D721Med (cell line): Measurements from ENCODE around the gene KLHL26.
"Not testable (repeated sequence)": the region's sequence is repeated elsewhere in the genome, so short reads cannot be mapped to it uniquely, and the experiment has no call there.

Source experiments
- DNase-seq: peaks from one replicate; pipeline ENCODE4 v3.0.0; 2011; ENCODE audit warnings: low spot score; ENCODE audit not compliant: insufficient read length
- FAIRE-seq: peaks from 2 replicates; lab custom pipeline; 2011; peaks lifted over from hg19 to GRCh38; lab: Jason Lieb, UNC
- CTCF ChIP-seq: IDR thresholded peaks from 2 replicates; pipeline ENCODE4 v1.5.1; 2012; ENCODE audit warnings: mild to moderate bottlenecking, control low read depth; ENCODE audit not compliant: insufficient read depth; ENCODE audit errors: missing control alignments

KLHL26 gene

GRCh38 chr19:18595475-18595874 lies 41.4 kb upstream of the KLHL26 start:
- no peak for FAIRE-seq

GRCh38 chr19:18596752-18597157 lies 40.1 kb upstream of the KLHL26 start:
- FAIRE-seq (no peak), DNase-seq (no peak)
- no peak for TF ChIP-seq CTCF

More at GRCh38 chr19:18595475-18595874, 41.4 kb upstream of the KLHL26 start:
- TF ChIP-seq CTCF: no peak
- DNase-seq: no peak

- DNase-seq (peak; percentile 51), FAIRE-seq (no peak)
- TF ChIP-seq CTCF: no peak
Observed at GRCh38 chr19:18597809-18598660, 38.8 kb upstream of the KLHL26 start.

GRCh38 chr19:18599485-18599884 lies 37.3 kb upstream of the KLHL26 start:
- DNase-seq (no peak), FAIRE-seq (no peak)
- no peak for TF ChIP-seq CTCF

- FAIRE-seq, DNase-seq: not testable (repeated sequence)
Observed at GRCh38 chr19:18600692-18601397, 36.0 kb upstream of the KLHL26 start.

GRCh38 chr19:18601875-18602274 lies 35.0 kb upstream of the KLHL26 start:
- no peak for FAIRE-seq
- DNase-seq: no peak
- TF ChIP-seq CTCF: no peak

- no peak for FAIRE-seq
- DNase-seq: no peak
- no peak for TF ChIP-seq CTCF
Observed at GRCh38 chr19:18603255-18603957, 33.4 kb upstream of the KLHL26 start.
